ENCODE measurements around the gene NCKAP5.

The NCKAP5 gene

DNA sequence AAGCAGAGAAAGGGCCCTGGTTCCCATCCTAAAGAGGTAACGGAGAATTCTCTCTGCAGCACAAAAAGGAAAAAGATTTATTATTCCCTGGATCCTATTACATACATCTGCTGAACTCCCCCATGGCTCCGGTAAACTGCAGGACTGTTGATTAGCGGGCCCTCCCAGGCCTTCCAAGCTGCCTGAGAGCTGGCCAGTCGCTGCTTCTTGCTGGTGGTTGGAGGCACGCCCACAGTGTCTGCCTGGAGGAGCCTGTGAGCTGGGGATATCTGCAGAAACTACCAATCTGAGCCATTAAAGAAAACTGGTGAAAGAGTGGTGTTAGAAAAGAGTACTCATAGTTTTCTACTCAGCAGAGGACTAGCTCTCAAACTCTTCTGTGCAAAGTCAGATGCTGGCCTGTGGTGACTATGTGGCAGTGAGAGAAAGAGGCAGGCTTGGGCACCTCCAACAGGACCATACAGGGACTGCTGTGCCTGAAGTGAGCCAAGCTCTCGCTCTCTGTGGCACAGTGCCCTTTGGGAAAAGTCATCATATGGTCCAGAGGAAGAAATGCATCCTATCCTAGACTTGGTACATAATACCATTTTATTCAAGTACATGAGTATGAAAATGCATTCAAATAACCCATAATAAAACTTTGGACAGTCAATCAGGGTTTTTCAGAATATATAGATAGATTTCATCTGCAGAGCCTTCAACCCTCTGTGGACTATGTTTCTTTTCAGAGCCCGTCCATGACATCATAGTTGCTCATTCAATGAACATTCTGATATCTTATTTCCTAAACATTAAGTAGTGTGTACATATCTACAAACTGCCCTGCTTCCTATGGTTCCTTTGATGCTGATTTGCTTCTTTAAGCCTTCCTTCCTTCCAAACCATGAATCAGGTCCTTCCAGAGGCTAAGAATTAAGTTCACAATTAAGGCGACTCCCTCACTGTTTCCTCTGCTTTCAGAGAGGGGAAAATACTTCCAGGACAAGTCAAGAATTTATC lies 656.2 kb downstream of the NCKAP5 start:
- no peak for DNase-seq

DNA sequence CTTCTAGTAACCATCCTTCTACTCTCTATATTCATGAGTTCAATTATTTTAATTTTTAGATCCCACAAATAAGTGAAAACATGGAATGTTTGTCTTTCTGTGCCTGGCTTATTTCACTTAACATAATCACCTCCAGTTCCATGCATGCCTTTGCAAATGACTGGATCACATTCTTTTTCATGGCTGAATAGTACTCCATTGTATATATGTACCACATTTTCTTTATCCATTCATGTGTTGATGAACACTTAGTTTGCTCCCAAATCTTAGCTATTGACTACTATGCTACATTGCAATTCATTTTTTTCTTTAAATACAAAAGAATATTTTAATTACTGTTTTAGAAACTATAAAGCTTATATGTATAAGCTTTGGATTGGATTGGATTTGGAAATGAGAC lies 657.8 kb downstream of the NCKAP5 start:
- no peak for DNase-seq

DNA sequence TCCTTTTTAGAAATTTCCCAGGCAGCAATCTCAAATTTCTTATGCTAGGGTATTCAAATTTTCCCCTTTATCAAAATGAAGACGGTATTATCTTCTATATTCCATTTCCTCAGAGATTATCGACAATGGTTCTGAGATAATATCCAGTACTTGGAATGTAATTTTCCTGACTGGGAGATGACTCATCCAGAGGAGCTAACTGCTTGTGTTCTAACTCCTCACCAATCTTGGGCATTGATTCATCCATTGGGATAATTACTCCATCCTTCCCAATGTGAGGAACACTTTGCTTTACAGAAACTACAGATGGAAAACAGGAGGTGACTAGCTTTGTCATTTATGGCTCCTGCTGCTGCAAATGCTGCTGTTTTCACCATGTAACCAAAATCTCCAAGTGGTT lies 658.8 kb downstream of the NCKAP5 start:
- DNase-seq = no peak

DNA sequence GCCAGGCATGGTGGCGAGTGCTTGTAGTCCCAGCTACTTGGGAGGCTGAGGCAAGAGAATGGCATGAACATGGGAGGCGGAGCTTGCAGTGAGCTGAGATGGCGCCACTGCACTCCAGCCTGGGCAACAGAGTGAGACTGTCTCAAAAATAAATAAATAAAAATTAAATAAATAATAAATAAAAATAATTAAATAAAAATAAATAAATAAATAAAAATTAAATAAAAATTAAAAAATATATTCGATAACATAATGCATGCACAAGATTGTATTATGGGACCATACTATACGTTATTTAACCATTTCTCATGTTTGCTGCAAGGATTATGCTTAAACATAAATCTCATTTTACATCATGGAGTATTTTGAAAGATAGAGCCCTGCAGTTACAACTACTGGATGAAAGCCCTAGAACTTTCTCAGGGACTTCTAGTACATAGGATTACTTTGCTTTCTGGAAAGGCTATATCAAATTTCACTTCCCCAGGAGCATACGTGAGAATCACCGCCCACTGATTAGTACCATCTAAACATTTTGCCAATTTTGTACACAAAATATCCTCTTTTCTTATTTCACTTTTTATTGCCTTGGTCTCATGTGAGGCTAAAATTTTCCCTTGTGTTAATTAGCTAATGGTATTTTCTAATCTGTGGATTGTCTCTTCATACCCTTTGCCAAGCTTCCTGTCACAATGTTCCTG lies 664.0 kb downstream of the NCKAP5 start:
- DNase-seq = no peak

DNA sequence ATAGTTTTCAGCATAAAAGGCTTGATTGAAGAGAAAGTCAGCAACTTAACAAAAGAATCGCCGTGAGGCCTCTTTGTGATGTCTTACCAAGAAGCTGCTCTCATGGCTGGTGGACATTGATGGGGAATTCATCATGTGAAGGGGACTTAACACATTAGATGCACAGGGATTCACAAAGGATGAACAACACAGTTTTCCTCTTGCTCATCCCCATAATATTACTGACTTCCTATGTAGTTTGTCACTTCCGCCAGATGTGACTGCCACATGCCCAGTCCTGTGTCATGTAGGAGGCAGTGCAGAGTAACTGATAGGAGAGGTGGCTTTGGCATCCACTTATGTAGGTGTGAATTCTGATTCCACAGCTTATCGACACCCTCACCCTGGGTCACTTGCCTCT lies 665.6 kb downstream of the NCKAP5 start:
- DNase-seq = no peak

DNA sequence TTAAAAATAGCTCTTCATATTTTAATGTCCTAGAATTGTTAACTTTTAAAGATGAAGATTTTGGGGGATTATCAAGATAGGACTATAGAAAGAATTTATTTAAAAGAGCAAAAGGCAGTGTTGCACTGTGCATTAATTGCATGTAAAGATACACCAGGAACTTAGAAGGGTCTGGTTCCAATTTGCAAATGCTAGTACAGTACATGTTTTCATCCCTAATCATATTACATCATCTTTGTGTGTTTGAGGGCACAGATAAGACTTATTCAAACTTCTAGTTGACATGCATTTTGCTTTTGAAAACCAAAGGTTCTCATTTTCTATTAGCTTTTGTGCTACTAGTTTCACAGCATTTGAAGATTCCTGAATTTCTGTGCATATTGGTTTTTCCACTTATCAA lies 666.6 kb downstream of the NCKAP5 start:
- DNase-seq = no peak

DNA sequence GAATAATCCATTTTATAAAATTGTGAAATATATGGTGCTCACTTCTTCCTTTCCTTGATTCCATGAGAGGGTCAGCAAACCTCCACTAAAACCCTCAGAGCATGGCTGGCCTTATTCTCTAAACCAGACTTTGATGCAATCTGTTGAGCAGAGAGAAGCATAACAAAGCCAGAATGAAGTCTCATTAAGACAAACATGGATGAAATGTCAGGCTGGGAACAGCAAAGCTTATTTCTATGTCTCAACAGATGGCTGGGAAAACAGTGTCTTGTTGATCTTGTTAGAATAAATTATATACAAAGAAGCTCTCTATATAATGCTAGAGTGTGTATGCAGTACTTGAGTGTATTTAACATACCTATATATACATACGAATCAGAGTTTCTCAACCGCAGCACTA lies 671.2 kb downstream of the NCKAP5 start:
- DNase-seq = no peak

DNA sequence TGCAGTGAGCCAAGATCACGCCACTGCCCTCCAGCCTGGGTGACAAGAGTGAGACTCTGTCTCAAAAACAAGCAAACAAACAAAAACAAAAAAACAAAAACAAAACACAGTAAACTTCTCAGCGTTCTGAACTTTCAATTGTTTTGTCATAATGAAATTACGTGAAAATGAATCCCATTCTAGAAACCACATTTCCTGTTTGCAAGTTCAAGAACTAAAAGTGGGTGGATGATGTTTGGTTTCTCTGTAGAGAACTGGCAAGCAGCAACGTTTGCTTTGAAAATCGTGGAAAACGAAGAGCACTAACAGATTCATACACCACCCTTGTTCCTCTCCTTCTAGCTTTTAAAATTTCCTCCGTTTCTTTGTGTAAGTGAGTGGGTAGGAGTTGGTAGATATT lies 672.2 kb downstream of the NCKAP5 start:
- DNase-seq = no peak

DNA sequence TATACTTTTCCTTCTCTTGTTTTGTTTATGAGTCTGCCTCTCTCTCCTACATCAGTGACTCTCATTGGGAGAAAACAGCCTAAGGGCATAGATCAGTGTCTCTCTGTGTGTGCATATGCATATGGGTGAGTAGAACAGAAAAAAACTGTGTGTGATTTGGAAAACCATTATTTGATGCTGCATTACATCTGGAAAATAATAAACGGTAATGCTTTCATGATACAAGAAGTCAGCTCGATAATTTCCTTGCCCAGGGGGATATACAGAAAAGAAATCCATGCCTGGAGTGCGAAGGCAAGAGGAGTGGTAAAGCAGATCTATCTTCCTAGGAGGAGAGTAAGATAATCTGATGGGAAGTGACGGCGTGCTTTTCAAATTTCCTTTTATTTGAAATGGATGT lies 676.8 kb downstream of the NCKAP5 start:
- DNase-seq = no peak

DNA sequence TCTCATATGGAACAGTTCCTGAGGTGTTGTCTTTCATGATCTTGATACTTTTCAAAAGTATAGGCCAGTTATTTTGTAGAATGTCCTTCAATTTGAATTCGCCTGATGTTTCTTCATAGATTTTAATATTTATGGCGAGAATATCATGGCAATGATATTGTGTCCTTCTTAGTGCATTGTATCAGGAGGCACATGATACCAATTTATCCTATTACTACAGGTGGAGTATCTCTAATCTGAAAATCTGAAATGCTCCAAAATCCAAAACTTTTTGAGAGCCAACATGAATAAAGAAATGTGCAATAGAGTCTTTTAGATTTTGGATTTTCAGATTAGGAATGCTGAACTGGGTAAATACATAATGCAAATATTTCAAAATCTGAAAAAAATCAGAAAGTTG lies 681.7 kb downstream of the NCKAP5 start:
- no peak for DNase-seq

DNA sequence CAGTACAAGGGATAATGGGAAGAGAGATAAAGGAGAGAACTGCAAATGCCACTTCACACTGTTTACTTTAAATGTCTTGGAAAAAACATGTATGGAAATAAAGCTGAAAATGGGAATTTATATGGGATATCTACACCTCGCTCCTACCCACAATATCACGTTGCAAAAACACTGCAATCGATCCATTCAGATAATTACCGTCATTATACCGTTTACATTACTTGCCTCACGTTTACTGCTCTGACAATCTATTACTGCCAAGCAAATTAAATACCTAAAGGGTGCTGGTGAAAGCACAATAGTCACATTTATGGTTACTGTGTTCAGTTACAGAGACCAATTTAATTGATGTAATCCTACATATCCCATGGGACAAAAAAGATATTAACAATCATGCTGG lies 683.6 kb downstream of the NCKAP5 start:
- no peak for DNase-seq

DNA sequence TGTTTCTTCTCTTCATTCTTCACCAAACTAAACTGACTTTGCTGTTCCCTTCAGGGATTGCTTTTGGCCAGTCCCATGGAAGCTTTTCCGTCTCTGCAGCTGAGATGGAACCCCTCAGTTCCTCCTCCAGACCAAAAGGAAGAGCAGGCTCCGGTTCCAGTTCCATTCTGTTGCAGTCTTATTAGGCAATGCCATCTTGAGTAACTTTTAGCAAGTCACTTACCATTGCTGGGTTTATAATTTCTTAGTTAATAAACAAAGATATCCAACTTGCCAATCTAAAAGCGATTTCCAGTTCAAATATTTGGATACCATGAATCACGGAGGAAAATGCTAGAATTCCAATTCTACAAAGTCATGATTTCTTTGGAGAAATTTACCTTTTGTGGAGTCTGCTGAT lies 684.0 kb downstream of the NCKAP5 start:
- no peak for DNase-seq

DNA sequence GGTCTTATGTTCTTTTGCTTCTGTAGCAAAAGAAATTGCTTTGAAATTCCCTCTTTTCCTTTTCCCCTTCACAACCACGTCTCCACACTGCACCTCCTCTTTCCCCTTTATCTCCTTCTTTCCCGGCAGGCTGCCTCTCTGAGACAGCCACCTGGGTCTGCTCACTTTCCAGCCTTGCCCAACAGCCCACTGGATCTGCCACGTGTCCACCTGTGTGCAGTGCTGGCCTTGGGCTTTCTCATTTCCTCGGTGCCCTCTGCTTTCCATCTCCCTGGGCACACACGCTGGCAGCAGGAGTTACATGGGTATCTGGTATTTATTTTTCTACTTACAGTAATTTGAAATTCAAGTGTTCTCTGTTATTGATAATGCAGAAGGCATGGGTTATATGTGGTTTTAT lies 684.8 kb downstream of the NCKAP5 start:
- no peak for DNase-seq

DNA sequence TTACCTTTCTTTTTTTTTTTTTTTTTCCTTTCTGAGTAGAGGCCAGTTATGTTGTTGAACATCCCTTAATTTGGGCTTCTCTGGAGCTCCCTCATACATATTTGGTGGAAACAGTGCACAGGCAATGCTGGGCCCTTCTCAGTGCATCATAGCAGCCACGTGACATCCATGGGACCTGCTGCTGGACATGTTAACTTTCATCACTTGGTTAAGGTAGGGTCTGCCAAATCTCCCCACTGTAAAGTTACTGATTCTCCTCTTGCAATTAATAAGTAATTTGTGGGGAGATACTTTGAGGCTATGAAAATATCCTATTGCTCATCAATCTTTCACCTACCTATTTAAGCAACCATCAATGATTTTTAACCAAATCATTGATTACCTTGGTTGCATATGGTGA lies 686.7 kb downstream of the NCKAP5 start:
- no peak for DNase-seq

DNA sequence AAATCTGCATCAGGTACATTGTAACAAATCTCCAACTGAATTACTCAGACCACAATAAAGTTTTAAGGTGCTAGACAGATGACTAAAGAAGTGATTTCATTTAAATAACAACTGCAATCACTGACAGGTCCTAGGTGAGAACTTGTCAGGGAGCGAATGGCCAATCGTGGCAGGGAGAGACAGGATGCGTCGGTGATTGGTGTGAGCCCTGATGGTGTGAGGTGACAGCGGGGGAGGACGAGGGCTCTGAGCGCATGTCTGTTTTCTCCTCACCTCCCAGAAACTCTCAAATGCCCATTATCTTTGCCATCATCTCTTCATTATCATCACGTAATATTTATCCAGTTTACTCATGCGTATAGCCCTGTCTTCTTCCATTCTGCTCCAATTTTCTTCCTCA lies 690.3 kb downstream of the NCKAP5 start:
- no peak for DNase-seq

DNA sequence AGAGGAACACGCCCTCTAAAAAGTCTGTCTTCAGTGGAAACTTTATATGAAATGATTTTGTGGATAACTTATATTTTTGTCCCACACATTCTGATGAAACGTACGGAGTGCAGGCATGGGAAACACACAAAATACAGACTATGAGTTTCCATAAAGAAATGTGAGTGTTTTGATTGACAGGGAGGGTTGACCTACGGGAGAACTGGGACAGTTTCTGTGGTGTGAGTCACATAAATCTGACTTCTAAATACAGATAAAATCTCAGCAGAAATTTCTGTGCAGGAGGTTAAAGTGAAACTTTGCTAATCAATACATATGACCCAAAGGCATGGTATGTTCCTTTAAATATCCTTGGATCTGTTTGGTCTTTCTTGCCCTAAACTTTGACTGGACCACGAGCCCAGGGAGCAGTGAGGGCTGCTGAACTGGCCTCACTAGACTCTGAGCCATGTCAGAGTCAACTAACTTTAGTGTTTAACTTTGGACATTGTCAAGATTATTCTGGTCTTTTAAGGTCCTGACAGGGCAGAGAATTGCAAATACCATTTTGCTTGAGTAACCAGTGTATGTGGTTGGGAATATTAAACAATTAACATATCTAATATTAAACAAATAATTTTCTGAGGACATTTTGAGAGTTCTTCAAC lies 691.4 kb downstream of the NCKAP5 start:
- no peak for DNase-seq

DNA sequence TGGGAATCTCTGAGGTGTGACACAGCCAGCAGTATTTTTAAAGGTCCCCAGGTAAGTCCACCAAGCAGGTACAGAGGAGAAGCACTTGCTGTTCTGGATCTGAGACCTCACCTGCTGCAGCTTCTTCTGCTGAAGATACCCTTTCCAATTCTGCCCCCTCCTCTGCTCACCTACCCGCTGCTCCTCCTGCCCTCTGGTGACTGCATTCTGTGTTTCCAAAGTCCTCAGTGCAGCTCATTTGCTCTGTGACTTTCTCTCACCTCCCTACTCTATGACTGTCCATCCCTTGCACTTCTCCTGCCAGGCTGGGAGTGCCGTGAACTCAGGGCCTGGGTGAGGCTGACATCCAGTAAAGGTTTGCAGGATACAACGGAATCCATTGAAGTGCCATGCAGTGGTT lies 693.1 kb downstream of the NCKAP5 start:
- no peak for DNase-seq

DNA sequence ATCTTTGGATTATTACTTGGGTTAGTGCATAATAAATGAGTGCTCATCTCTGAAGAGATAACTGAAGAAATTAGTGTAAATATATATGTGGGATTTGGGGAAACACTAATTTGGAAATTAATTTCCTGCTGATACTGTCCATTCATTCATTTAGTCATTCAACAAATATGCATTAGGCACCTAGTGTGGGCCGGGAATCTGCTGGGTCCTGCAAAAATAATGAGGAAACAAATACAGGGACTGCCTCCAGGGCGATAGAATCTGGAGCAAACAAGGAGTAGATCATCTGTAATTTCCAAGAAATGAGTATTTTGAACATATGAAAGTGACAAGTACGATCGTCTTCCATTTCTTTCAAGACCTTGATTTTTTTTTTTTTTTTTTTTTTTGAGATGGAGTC lies 694.5 kb downstream of the NCKAP5 start:
- no peak for DNase-seq

DNA sequence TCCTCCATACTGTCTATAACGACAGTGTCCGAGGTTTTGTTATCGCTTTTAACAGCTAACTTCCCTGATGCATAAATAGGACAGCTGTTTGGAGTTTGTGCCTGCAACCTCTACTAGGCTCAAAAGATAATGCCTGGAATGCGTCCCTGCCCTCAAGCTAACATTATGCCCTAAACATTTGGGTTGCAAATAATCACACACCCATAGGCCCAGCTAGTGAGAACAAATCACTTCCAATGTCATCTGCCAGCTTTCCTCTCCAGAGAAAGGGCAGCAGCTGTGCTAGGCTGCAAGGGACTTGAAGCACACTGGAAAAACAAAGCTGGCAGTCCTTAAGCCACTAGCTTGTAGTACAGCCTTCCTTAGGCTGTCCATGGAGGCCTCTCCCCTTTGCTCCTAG lies 696.4 kb downstream of the NCKAP5 start:
- DNase-seq = no peak

DNA sequence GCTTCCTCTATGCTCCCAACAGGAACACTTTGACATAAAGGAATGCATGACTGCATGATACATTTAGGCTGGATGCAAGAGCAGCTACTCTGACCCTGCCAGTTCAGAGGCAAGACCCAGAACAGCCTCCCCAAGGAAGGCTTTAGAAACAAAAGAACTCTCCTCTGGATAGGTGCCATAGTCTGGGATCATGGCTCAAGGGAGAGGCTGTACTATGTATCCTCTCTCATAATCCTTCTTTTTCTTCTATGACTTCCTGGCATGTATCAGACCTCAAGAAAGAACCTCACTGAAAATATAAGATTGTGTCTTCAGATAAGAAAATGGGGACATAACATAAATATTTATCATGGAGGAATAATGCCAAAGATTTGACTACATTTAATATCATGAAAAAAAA lies 704.3 kb downstream of the NCKAP5 start:
- DNase-seq = no peak

DNA sequence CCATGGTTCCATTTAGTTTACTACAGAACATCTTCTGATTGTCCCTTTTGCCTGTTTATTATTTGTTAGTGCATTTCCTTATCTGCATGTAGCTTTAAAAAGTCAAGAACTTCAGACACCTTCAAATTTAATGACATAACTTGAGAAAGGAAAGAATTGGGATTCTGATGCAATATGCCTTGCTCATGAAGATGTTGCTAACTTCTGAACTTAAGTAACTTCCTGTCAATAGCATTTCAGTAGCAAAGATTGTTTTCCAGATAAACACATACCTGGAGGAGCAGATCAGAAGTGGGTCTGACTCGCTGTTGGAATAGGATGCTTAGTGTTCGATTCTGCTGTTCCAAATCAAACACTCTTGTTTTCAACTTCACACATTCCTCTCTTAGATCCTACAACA lies 708.0 kb downstream of the NCKAP5 start:
- no peak for DNase-seq

DNA sequence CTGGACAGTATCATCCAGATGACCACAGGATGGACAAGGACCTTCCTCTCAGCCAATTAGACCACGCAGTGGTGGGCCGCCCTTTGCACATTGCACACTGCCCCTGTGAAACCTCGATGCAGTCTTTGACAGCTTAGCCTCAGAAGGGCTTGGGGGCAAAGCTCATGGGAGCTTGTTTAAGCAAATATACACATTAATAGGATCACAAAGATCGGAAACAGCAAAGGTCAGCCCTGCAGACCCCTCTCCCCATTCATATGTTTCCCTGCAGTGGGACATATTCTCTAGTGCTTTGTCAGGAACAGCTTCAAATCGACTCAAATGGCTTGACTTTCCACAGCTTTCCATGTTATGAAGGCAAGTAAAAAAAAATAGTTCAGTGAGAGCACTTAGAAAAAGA lies 708.7 kb downstream of the NCKAP5 start:
- DNase-seq = no peak

DNA sequence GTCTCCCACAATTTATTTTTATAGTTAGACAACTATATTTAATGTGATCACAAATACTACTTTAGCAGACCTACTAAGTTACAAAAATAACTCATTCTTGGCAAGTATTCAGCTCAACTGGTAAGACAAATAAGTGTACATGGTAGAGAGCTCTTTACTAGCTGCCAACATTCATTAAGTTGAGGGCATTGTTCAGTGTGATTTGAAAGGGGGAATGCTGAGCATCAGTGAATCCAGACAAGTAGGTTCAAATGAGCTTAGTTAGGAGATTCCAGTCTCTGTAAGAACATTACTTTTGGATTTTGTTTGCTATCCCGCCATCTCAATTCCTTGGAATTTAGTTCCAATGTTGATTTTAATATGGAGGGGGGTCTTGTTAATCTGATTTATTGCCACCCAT lies 710.9 kb downstream of the NCKAP5 start:
- no peak for DNase-seq

DNA sequence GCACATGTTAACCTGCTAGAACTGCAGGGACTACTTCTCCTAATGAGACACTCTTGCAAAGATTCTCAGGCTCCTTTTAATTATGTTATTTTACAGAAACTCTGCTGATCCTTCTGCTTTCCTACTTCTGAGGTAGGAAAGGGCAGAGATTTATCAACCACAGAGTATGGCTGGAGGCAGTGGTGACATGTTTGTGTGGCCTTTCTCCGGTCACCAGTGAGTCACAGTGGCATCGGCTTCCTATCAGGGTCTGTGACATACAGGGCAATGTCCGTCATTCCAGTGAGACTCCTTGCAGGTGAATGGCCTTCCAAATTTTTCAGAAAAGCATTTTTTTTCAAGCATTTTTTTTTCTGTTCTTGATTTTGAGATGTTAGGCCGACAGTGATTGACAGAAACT lies 717.6 kb downstream of the NCKAP5 start:
- DNase-seq = no peak

Measured in hippocampal formation (tissue), 2 donors.